ENCODE measurements around the gene ANXA1.
"Not testable (repeated sequence)": the region's sequence is repeated elsewhere in the genome, so short reads cannot be mapped to it uniquely, and the experiment has no call there.

The ANXA1 gene, protein sequence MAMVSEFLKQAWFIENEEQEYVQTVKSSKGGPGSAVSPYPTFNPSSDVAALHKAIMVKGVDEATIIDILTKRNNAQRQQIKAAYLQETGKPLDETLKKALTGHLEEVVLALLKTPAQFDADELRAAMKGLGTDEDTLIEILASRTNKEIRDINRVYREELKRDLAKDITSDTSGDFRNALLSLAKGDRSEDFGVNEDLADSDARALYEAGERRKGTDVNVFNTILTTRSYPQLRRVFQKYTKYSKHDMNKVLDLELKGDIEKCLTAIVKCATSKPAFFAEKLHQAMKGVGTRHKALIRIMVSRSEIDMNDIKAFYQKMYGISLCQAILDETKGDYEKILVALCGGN

DNA sequence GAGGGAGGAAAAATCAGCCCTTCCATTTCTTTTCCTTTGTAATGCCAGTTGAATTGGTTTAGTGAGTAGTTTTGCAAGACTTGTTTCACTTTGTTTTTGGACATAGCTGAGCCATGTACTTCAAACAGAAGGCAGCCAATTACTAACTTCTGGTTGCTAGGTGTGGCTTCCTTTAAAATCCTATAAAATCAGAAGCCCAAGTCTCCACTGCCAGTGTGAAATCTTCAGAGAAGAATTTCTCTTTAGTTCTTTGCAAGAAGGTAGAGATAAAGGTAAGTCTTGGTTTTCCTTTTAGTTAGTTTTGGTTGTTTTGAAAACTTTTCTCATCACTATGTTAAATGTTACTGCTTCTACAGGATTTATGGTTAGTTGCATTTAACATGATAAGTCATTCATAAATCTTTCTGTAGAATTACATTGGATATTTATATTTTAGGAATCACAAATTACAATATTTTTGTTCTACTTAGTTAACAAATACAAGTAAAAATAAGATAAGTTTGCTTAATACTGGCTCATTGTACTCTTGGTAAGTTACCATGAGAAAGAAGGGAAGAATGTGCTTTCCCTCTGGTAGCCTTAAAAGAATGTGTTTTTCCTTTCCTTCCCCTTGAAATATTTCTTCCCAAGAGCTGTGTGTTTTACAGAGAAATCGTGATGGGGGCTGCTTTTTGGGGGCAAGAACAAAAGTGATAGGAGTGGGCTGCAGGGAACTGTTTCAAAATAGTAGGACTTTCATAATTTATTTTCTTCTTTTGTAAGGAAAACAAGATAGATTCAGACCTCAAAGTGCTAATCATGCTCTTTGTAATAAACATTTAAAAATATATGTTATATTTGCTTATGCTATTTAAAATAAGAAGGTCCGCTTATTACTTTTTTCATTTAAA is at the start of gene ANXA1:
ANXA1 (plus strand) TSS at position 213 of the 890 bp plus-strand sequence. CDS start 6,671 bp downstream, outside the sequence.
- no peak for DNase-seq (ENCODE audit: low read depth)

DNA sequence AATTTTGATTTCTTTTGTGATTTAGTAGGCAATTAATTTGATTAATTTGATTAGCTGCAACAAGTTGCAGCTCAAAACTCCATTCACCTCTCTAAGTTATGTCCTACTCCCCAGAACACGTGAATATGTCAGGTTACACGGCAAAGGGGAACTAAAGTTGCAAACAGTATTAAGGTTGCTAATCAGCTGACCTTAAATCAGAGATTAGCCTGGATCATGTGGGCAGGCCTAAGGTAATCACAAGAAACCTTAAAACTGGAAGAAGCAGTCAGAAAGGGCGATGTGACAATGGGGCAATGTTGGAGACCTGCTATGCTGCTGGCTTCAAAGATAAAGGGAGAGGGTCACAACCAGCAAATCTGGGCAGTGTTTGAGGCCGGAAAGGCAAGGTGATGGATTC is 47.3 kb upstream of the ANXA1 start:
- no peak for DNase-seq (ENCODE audit: low read depth)

DNA sequence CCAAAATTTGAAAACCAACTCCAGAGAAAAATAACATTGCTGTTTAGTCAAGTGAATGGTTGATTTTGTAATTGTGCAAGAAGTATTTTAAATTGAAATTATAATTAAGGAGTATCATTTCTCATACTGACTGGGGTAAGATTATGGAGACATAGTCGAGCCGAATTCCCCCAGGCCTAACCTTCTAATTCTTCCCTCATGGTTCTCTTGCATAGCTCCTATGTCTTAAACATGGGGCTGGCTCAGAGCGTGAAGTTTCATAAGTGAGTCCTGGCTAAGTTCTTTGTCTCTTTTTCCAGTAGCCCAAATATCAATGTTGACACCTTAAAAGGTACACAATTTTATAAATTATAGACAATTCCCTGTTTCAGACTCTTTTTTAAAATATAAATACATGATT is 46.7 kb upstream of the ANXA1 start:
- DNase-seq (ENCODE audit: low read depth) = no peak

- not testable (repeated sequence) for DNase-seq (ENCODE audit: low read depth)
Measured at GRCh38 chr9:73107489-73108069, 44.1 kb upstream of the ANXA1 start.

DNA sequence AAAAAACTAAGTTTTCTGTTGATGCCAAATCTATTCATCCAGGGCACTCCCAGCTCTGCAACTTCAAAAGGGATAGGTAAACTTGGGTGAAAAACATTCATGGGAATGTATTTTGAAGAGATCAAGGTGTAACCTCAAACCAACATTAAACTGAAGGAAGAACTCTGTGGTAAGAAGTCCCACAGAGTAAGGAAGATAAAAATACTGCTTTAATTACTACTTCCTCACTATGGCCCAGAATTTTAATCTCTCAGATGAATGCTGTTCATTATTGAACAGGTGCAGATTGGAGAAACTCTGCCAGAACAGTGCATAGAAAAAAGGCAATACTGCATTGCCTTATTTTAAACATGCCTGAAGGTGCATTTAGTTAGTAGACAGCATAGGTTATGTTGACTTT is 37.6 kb upstream of the ANXA1 start:
- no peak for DNase-seq (ENCODE audit: low read depth)

DNA sequence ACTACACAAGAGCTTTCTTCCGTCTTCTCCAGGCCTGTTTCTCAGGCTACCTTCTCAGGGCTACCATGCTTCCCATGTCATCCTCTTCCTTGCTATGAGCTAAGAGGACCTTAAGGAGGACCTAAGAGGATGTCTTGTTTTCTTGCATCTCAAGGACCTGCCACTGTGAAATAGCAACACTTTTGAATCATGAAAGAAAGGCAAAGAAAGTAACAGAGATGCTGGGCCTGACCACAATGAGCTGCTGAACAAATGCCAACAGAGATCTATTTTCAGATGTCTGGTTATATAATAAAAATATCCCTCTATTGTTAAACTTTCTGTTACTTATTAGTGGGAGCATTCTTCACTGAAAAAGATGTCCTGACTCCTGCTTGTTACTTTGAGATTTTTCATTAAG is 36.7 kb upstream of the ANXA1 start:
- no peak for DNase-seq (ENCODE audit: low read depth)

DNA sequence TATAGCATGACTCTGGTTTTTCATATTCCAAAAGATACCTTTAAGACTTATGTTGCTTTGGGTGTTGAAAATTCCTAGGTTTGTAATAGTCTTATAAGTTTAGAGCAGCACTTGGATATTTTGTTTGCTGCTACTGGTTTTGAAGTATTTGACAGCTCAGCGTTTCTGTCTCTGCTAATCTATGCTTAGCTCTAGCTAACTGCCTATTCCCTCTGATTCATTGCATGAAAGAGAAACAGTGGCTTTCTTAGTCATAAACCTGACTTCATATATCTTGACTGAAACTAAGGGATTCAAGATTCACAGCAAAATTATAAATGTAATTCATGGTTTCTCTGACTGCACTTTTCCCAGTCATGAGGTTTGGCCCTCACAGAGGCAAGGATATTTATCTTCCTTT is 35.6 kb upstream of the ANXA1 start:
- peak; percentile 65 for DNase-seq (ENCODE audit: low read depth)

DNA sequence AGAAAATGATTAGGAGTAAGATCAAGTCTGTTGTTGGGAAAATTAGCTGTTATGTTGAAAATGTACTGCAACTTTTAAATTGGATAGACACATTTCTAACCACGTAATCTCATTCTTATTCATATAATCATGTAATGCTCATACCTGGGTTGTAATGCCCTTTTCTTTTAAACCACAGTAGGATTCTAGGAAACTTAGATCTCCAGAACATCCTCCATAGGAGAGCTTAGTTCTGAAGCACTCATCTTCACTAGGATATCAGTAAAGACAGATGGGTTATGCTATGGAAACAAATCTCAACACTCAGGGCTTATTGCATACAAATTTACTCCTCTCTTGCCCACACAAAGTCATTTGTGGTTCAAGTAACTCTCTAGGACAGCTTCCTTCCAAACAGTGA is 34.8 kb upstream of the ANXA1 start:
- no peak for DNase-seq (ENCODE audit: low read depth)

GRCh38 chr9:73118286-73118685 is 33.4 kb upstream of the ANXA1 start:
- DNase-seq (ENCODE audit: low read depth) = no peak

DNA sequence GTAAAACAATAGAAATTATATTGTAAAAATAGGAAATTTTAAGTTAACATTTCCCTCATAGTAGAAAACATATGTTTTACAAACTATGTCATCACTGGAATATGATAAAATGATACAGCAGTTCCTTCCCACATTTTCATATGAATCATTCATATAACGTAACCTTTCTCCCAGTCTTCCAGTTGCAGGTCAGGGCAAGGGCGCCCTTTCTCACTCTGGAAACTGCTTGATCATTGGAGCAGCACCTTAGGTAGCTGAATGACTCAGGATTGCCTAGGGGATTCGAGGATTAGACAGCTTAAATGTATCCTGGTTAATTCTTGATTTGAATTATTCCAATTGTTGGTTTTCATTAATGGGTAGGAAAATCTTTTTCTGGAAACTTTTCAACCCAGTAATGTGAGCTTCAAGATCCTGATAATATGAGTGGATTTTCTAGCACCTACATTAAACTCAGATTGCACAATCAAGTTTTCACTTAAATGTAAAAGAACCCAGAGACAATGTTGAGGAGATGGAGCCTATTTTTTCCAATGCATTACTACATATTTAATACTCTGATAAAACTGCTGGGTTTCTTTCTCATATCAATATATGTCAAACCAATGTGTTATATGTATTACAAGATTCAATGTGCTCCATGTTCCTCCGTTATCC is 32.6 kb upstream of the ANXA1 start:
- DNase-seq (ENCODE audit: low read depth) = no peak

- no peak for DNase-seq (ENCODE audit: low read depth)
Measured at GRCh38 chr9:73121375-73121935, 30.2 kb upstream of the ANXA1 start.

GRCh38 chr9:73125651-73126050 is 26.0 kb upstream of the ANXA1 start:
- no peak for DNase-seq (ENCODE audit: low read depth)

GRCh38 chr9:73129941-73130685 is 21.6 kb upstream of the ANXA1 start:
- DNase-seq (ENCODE audit: low read depth) = no peak

GRCh38 chr9:73131461-73131860 is 20.2 kb upstream of the ANXA1 start:
- no peak for DNase-seq (ENCODE audit: low read depth)

- no peak for DNase-seq (ENCODE audit: low read depth)
Measured at GRCh38 chr9:73132034-73132776, 19.5 kb upstream of the ANXA1 start.

DNA sequence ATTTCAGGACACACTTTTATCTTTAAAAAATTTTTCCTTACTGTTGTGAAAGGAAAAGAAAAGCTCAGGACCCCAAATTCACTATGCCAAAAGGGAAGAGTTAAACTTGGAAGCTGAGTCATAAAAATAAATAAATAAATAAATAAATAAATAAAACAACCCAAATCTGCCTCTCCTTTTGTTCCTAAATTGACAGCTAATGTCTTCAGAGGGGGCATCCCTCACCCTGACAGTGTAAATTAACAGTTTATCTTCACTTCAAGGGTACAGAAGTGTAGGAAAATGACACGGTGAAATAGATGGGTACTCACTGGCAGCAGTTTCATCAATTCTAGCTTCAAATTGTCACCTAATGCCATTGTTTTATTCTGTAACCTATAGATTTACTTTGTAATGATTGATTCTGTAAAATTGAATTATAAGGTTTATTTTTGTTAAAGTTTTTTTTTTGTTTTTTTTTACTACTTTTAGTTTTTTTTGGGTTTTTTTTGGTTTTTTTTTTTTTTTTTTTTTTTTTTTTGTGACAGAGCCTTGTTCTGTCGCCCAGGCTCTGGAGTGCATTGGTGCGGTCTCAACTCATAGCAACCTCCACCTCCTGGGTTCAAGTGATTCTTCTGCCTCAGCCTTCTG is 18.5 kb upstream of the ANXA1 start:
- no peak for DNase-seq (ENCODE audit: low read depth)

GRCh38 chr9:73133921-73134407 is 17.7 kb upstream of the ANXA1 start:
- no peak for DNase-seq (ENCODE audit: low read depth)

GRCh38 chr9:73135394-73135793 is 16.3 kb upstream of the ANXA1 start:
- DNase-seq (ENCODE audit: low read depth) = no peak

GRCh38 chr9:73137286-73137899 is 14.3 kb upstream of the ANXA1 start:
- no peak for DNase-seq (ENCODE audit: low read depth)
